GM23338 (cell line): ENCODE data around the gene CGNL1. TPM values are rescaled to one million over a fixed set of nuclear protein-coding genes. Genes with fewer than 3 reads are reported as not detected.

Experiments used
- ATAC-seq: fragments of 200-7000 bp; cut with Tn5 transposase; 3 replicates; pipeline ENCODE4 v1.9.1; 2020
- DNase-seq: peaks from one replicate; pipeline ENCODE4 v3.0.0-alpha.2; 2015; ENCODE audit warnings: low spot score
- H2AFZ ChIP-seq: fragments of 200-600 bp; sonication (generic); 2 replicates; pipeline ENCODE4 v1.8.0; 2016; ENCODE audit warnings: antibody characterized with exemption, mild to moderate bottlenecking, moderate library complexity
- H3F3A ChIP-seq: fragments of 200-600 bp; sonication (generic); replicated peaks from 2 replicates; pipeline ENCODE4 v1.8.0; 2017; ENCODE audit warnings: antibody characterized with exemption, mixed run types, low read depth
- H3K27ac ChIP-seq: fragments of 200-600 bp; sonication (generic); 2 replicates; pipeline ENCODE4 v1.6.1; 2016; ENCODE audit warnings: low read depth
- H3K27me3 ChIP-seq: fragments of 200-600 bp; sonication (generic); 2 replicates; pipeline ENCODE4 v1.8.0; 2016; ENCODE audit warnings: mild to moderate bottlenecking, mixed run types, moderate library complexity; ENCODE audit not compliant: insufficient read depth
- H3K36me3 ChIP-seq: fragments of 200-600 bp; sonication (generic); 2 replicates; pipeline ENCODE4 v1.8.0; 2016; ENCODE audit warnings: mild to moderate bottlenecking; ENCODE audit not compliant: insufficient read depth
- H3K4me1 ChIP-seq: fragments of 200-600 bp; sonication (generic); 2 replicates; pipeline ENCODE4 v1.8.0; 2016; ENCODE audit warnings: mild to moderate bottlenecking, moderate library complexity; ENCODE audit not compliant: insufficient read depth
- H3K4me2 ChIP-seq: fragments of 200-600 bp; sonication (generic); 2 replicates; pipeline ENCODE4 v1.7.1; 2017; ENCODE audit warnings: mixed run types
- H3K4me3 ChIP-seq: fragments of 200-600 bp; sonication (generic); 2 replicates; pipeline ENCODE4 v1.6.1; 2016; ENCODE audit warnings: mixed run types
- H3K79me2 ChIP-seq: fragments of 200-600 bp; sonication (generic); replicated peaks from 2 replicates; pipeline ENCODE4 v1.8.0; 2017; ENCODE audit warnings: mild to moderate bottlenecking; ENCODE audit not compliant: insufficient read depth
- H3K9me2 ChIP-seq: fragments of 200-600 bp; sonication (generic); 2 replicates; pipeline ENCODE4 v1.8.0; 2017; ENCODE audit not compliant: insufficient read depth
- H4K20me1 ChIP-seq: fragments of 200-600 bp; sonication (generic); replicated peaks from 2 replicates; pipeline ENCODE4 v1.8.0; 2017; ENCODE audit warnings: mild to moderate bottlenecking; ENCODE audit not compliant: insufficient read depth
- H3K27ac Mint-ChIP-seq: 2 replicates; pipeline ENCODE4 v1.8.0; 2020; ENCODE audit warnings: inconsistent platforms, mild to moderate bottlenecking, moderate library complexity, mixed read lengths
- H3K27me3 Mint-ChIP-seq: 3 replicates; pipeline ENCODE4 v1.8.0; 2022; ENCODE audit warnings: low read depth, mild to moderate bottlenecking, moderate library complexity, mixed read lengths, inconsistent platforms; ENCODE audit not compliant: insufficient read depth, poor library complexity
- H3K36me3 Mint-ChIP-seq: 3 replicates; pipeline ENCODE4 v1.8.0; 2021; ENCODE audit warnings: low read depth, mild to moderate bottlenecking, inconsistent platforms, moderate library complexity, mixed read lengths
- H3K4me1 Mint-ChIP-seq: 3 replicates; pipeline ENCODE4 v1.8.0; 2020; ENCODE audit warnings: mild to moderate bottlenecking, inconsistent platforms, mixed read lengths
- H3K4me3 Mint-ChIP-seq: 3 replicates; pipeline ENCODE4 v1.8.0; 2021; ENCODE audit warnings: moderate library complexity, mild to moderate bottlenecking, inconsistent platforms, mixed read lengths
- H3K9me3 Mint-ChIP-seq: 3 replicates; pipeline ENCODE4 v1.8.0; 2020; ENCODE audit warnings: moderate library complexity, mild to moderate bottlenecking, inconsistent platforms, mixed read lengths
- EZH2 ChIP-seq: fragments of 200-600 bp; sonication (generic); IDR thresholded peaks from one replicate; pipeline ENCODE4 v1.8.0; 2017; ENCODE audit warnings: antibody characterized with exemption, mild to moderate bottlenecking, low read depth; ENCODE audit not compliant: unreplicated experiment
- EZH2phosphoT487 ChIP-seq: fragments of 200-600 bp; sonication (generic); IDR thresholded peaks from one replicate; pipeline ENCODE4 v1.8.1; 2018; ENCODE audit warnings: antibody characterized with exemption; ENCODE audit not compliant: unreplicated experiment
- JUNB ChIP-seq: IDR thresholded peaks from one replicate; pipeline ENCODE4 v1.6.1; 2016; ENCODE audit warnings: antibody characterized with exemption; ENCODE audit not compliant: unreplicated experiment
- POLR2AphosphoS5 ChIP-seq: IDR thresholded peaks from 2 replicates; pipeline ENCODE4 v1.6.1; 2016; ENCODE audit warnings: antibody characterized with exemption, low read depth
- ZNF331 ChIP-seq: fragments of 250-450 bp; sonication (Bioruptor Pico); IDR thresholded peaks from 2 replicates; pipeline ENCODE4 v1.5.0; 2020; ENCODE audit warnings: low read depth, mild to moderate bottlenecking, moderate library complexity
- polyA plus RNA-seq: library from polyadenylated mRNA; unstranded; fragments of >200 nt; fragmentation: Nextera tagmentation; extraction: Ambion mirVana; gene quantifications from 2 replicates; pipeline ENCODE4 v1.2.1, GENCODE V29; 2016
- total RNA-seq: library from RNA; depleted of rRNA; stranded (reverse); fragments of >200 nt; shearing (Covaris generic); gene quantifications from 2 replicates; pipeline ENCODE4 v1.2.3, GENCODE V29; 2014
- TF ChIP-seq, protein P1 (sequence below): IDR thresholded peaks from one replicate; pipeline ENCODE4 v1.6.1; 2018; ENCODE audit warnings: antibody characterized with exemption; ENCODE audit not compliant: unreplicated experiment
- TF ChIP-seq, protein P2 (sequence below): fragments of 250-450 bp; sonication (Bioruptor Pico); IDR thresholded peaks from 2 replicates; pipeline ENCODE4 v1.5.0; 2020; ENCODE audit warnings: mild to moderate bottlenecking, moderate library complexity
- TF ChIP-seq, protein P3 (sequence below), 2 experiments: fragments of 200-600 bp in 1 of 2; sonication (generic) in 1 of 2; conservative IDR thresholded peaks; 2 replicates each; pipeline versions ENCODE4 v1.5.1 to v1.6.1; 2016 to 2017; ENCODE audit warnings: antibody characterized with exemption in 2 of 2, low read depth in 2 of 2, mild to moderate bottlenecking in 2 of 2, moderate library complexity in 1 of 2

Gene CGNL1
- total and polyA plus RNA-seq, 2 experiments from 2014 or later, result 20.0 to 57.8 TPM

DNA sequence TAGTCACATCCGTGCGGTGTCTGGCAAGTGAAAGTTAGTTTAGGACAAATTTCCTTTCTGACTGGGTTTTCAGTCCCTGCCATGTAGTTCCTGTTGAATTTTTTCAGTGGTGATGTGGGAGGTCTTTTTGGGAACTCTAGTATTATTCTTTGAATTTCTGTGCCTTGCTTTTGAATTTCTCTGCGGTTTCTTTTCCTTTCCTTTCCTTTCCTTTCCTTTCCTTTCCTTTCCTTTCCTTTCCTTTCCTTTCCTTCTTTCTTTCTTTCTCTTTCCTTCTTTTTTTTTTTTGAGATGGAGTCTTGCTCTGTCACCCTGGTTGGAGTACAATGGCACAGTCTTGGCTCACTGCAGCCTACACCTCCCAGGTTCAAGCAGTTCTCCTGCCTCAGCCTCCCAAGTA is 88.2 kb downstream of the CGNL1 start:
- no peaks in the 10 kb centered on the region for H3K27me3 ChIP-seq
- H3K27me3 Mint-ChIP-seq, result no peaks in the 10 kb centered on the region
- no peaks in the 10 kb centered on the region for H3K79me2 ChIP-seq
- H3K4me2 ChIP-seq, result no peak overlapping the region
- no peaks in the 10 kb centered on the region for H3K9me2 ChIP-seq
- H3K4me1 ChIP-seq, result no peaks in the 10 kb centered on the region
- H3K4me3 Mint-ChIP-seq, result no peak overlapping the region
- H3K27ac Mint-ChIP-seq, result no peak overlapping the region
- H4K20me1 ChIP-seq, result peaks cover 3% of the 10 kb centered on the region; the same call in 1 of the 2 replicates
- H3K27ac ChIP-seq, result no peak overlapping the region
- DNase-seq (no peak), ATAC-seq (no peak)
- H3K4me3 ChIP-seq, result no peak overlapping the region
- TF ChIP-seq, protein P1, sequence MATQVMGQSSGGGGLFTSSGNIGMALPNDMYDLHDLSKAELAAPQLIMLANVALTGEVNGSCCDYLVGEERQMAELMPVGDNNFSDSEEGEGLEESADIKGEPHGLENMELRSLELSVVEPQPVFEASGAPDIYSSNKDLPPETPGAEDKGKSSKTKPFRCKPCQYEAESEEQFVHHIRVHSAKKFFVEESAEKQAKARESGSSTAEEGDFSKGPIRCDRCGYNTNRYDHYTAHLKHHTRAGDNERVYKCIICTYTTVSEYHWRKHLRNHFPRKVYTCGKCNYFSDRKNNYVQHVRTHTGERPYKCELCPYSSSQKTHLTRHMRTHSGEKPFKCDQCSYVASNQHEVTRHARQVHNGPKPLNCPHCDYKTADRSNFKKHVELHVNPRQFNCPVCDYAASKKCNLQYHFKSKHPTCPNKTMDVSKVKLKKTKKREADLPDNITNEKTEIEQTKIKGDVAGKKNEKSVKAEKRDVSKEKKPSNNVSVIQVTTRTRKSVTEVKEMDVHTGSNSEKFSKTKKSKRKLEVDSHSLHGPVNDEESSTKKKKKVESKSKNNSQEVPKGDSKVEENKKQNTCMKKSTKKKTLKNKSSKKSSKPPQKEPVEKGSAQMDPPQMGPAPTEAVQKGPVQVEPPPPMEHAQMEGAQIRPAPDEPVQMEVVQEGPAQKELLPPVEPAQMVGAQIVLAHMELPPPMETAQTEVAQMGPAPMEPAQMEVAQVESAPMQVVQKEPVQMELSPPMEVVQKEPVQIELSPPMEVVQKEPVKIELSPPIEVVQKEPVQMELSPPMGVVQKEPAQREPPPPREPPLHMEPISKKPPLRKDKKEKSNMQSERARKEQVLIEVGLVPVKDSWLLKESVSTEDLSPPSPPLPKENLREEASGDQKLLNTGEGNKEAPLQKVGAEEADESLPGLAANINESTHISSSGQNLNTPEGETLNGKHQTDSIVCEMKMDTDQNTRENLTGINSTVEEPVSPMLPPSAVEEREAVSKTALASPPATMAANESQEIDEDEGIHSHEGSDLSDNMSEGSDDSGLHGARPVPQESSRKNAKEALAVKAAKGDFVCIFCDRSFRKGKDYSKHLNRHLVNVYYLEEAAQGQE, result no peak
- TF ChIP-seq POLR2AphosphoS5 (no peak), EZH2 (no peak), EZH2phosphoT487 (no peak), JUNB (no peak), ZNF331 (CRISPR knock-in tag) (no peak)
- TF ChIP-seq, protein P2, sequence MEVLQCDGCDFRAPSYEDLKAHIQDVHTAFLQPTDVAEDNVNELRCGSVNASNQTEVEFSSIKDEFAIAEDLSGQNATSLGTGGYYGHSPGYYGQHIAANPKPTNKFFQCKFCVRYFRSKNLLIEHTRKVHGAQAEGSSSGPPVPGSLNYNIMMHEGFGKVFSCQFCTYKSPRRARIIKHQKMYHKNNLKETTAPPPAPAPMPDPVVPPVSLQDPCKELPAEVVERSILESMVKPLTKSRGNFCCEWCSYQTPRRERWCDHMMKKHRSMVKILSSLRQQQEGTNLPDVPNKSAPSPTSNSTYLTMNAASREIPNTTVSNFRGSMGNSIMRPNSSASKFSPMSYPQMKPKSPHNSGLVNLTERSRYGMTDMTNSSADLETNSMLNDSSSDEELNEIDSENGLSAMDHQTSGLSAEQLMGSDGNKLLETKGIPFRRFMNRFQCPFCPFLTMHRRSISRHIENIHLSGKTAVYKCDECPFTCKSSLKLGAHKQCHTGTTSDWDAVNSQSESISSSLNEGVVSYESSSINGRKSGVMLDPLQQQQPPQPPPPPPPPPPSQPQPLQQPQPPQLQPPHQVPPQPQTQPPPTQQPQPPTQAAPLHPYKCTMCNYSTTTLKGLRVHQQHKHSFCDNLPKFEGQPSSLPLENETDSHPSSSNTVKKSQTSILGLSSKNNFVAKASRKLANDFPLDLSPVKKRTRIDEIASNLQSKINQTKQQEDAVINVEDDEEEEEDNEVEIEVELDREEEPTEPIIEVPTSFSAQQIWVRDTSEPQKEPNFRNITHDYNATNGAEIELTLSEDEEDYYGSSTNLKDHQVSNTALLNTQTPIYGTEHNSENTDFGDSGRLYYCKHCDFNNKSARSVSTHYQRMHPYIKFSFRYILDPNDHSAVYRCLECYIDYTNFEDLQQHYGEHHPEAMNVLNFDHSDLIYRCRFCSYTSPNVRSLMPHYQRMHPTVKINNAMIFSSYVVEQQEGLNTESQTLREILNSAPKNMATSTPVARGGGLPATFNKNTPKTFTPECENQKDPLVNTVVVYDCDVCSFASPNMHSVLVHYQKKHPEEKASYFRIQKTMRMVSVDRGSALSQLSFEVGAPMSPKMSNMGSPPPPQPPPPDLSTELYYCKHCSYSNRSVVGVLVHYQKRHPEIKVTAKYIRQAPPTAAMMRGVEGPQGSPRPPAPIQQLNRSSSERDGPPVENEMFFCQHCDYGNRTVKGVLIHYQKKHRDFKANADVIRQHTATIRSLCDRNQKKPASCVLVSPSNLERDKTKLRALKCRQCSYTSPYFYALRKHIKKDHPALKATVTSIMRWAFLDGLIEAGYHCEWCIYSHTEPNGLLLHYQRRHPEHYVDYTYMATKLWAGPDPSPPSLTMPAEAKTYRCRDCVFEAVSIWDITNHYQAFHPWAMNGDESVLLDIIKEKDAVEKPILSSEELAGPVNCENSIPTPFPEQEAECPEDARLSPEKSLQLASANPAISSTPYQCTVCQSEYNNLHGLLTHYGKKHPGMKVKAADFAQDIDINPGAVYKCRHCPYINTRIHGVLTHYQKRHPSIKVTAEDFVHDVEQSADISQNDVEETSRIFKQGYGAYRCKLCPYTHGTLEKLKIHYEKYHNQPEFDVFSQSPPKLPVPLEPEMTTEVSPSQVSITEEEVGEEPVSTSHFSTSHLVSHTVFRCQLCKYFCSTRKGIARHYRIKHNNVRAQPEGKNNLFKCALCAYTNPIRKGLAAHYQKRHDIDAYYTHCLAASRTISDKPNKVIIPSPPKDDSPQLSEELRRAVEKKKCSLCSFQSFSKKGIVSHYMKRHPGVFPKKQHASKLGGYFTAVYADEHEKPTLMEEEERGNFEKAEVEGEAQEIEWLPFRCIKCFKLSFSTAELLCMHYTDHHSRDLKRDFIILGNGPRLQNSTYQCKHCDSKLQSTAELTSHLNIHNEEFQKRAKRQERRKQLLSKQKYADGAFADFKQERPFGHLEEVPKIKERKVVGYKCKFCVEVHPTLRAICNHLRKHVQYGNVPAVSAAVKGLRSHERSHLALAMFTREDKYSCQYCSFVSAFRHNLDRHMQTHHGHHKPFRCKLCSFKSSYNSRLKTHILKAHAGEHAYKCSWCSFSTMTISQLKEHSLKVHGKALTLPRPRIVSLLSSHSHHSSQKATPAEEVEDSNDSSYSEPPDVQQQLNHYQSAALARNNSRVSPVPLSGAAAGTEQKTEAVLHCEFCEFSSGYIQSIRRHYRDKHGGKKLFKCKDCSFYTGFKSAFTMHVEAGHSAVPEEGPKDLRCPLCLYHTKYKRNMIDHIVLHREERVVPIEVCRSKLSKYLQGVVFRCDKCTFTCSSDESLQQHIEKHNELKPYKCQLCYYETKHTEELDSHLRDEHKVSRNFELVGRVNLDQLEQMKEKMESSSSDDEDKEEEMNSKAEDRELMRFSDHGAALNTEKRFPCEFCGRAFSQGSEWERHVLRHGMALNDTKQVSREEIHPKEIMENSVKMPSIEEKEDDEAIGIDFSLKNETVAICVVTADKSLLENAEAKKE (CRISPR knock-in tag), result no peak
- TF ChIP-seq, protein P3, sequence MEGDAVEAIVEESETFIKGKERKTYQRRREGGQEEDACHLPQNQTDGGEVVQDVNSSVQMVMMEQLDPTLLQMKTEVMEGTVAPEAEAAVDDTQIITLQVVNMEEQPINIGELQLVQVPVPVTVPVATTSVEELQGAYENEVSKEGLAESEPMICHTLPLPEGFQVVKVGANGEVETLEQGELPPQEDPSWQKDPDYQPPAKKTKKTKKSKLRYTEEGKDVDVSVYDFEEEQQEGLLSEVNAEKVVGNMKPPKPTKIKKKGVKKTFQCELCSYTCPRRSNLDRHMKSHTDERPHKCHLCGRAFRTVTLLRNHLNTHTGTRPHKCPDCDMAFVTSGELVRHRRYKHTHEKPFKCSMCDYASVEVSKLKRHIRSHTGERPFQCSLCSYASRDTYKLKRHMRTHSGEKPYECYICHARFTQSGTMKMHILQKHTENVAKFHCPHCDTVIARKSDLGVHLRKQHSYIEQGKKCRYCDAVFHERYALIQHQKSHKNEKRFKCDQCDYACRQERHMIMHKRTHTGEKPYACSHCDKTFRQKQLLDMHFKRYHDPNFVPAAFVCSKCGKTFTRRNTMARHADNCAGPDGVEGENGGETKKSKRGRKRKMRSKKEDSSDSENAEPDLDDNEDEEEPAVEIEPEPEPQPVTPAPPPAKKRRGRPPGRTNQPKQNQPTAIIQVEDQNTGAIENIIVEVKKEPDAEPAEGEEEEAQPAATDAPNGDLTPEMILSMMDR (conservative IDR thresholded peaks at IDR 0.05; ENCODE audit: low read depth in 2 of 2), result no peak
- H3K36me3 ChIP-seq, result peaks cover 20% of the 10 kb centered on the region
- H3K9me3 Mint-ChIP-seq, result no peaks in the 10 kb centered on the region
- no peak overlapping the region for H2AFZ ChIP-seq
- H3F3A ChIP-seq, result 0 out of 2 replicates have a peak, but pooled peaks cover 6% of the 10 kb centered on the region
- H3K36me3 Mint-ChIP-seq, result peaks cover 24% of the 10 kb centered on the region
- peaks cover 5% of the 10 kb centered on the region; the same call in 2 of the 3 replicates for H3K4me1 Mint-ChIP-seq
